Thymus (tissue), 11 donors: Measurements from ENCODE around the gene DNMT3A. TPM values are rescaled to one million over a fixed set of nuclear protein-coding genes. Genes with fewer than 3 reads are reported as not detected.
A peak's percentile ranks its signal among the peaks of the same experiment; 100 is the strongest.

Experiments used
- DNase-seq, 9 donors: peaks; one replicate each; pipeline ENCODE4 v3.0.0-alpha.2; 2013; ENCODE audit warnings: low spot score in 9 of 9, low read depth in 6 of 9, missing footprints in 1 of 9
- H3K27ac ChIP-seq, 2 donors: one replicate each; pipeline ENCODE4 v1.5.1; 2013; ENCODE audit warnings: control low read depth in 1 of 2, low read depth in 1 of 2, low read length in 1 of 2, mild to moderate bottlenecking in 1 of 2, moderate library complexity in 1 of 2
- H3K27me3 ChIP-seq, 2 donors: one replicate each; pipeline ENCODE4 v1.5.1; 2013; ENCODE audit warnings: low read length in 1 of 2; ENCODE audit not compliant: control insufficient read depth in 2 of 2, insufficient read depth in 1 of 2
- H3K36me3 ChIP-seq, 2 donors: one replicate each; pipeline ENCODE4 v1.5.1; 2013; ENCODE audit warnings: low read length in 1 of 2, mild to moderate bottlenecking in 1 of 2, moderate library complexity in 1 of 2; ENCODE audit not compliant: control insufficient read depth in 2 of 2, insufficient read depth in 2 of 2
- H3K4me1 ChIP-seq, 2 donors: one replicate each; pipeline ENCODE4 v1.5.1; 2013; ENCODE audit warnings: low read length in 2 of 2; ENCODE audit not compliant: control insufficient read depth in 2 of 2, insufficient read depth in 2 of 2
- H3K4me3 ChIP-seq, 2 donors: one replicate each; pipeline ENCODE4 v1.5.1; 2013; ENCODE audit warnings: low read length in 2 of 2, control low read depth in 1 of 2, mild to moderate bottlenecking in 1 of 2
- H3K9me3 ChIP-seq, 2 donors: one replicate each; pipeline ENCODE4 v1.5.1; 2013; ENCODE audit warnings: low read length in 1 of 2, mild to moderate bottlenecking in 1 of 2; ENCODE audit not compliant: control insufficient read depth in 2 of 2, insufficient read depth in 1 of 2
- WGBS: extraction: QIAGEN DNeasy Blood & Tissue Kit; methylation state at CpG from one replicate; pipeline ENCODE4 v1.1.7; 2013; 5-methylcytosine and 5-hydroxymethylcytosine counted together
- polyA plus RNA-seq: library from polyadenylated mRNA; stranded (reverse); fragments of 200-250 nt; gene quantifications from one replicate; pipeline ENCODE4 v1.2.3, GENCODE V29; 2013
- total RNA-seq: library from RNA; stranded (reverse); fragments of 120-200 nt; gene quantifications from one replicate; pipeline ENCODE4 v1.2.4, GENCODE V29; 2013
- donor health status: healthy.

The DNMT3A gene
- total and polyA plus RNA-seq, 2 donors, result 22.7 to 27.5 TPM

- DNase-seq, result no peak
- no peaks in the 10 kb centered on the region for H3K27me3 ChIP-seq
- peaks cover 0 to 13% of the 10 kb centered on the region in 2 donors for H3K4me1 ChIP-seq
- no peaks in the 10 kb centered on the region for H3K36me3 ChIP-seq
- no peaks in the 10 kb centered on the region for H3K9me3 ChIP-seq
- no peak overlapping the region for H3K27ac ChIP-seq
- H3K4me3 ChIP-seq, result no peak overlapping the region
- 97% methylated on average over 6 of the region's 6 CpGs for WGBS
Observed at GRCh38 chr2:25358249-25358815, 16.6 kb upstream of the DNMT3A start.

- Histone ChIP-seq H3K27ac (no peak overlapping the region), H3K4me1 (no peaks in the 10 kb centered on the region), H3K36me3 (no peaks in the 10 kb centered on the region), H3K27me3 (no peaks in the 10 kb centered on the region), H3K9me3 (no peaks in the 10 kb centered on the region), H3K4me3 (no peak overlapping the region)
- DNase-seq, result no peak
- WGBS, result 67% methylated on average over 4 of the region's 4 CpGs
Observed at GRCh38 chr2:25356088-25356487, 14.4 kb upstream of the DNMT3A start.

DNA sequence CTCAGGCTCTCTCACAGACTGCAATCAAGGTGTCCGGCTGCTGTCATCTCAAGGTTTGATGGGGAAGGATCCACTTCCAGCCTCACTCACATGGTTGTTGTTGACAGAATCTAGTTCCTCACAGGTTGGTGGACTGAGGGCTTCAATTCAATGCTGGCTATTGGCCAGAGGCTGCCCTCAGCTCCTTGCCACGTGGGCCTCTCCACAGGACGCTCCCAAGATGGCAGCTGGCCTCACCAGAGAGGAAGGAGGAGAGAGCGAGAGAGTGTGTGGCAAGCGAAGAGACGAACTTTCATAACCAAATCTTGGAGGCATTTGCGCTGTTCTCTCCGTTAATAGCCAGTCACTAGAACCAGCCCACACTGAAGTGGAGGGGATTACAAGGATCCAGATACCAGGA, 13.5 kb upstream of the DNMT3A start:
- H3K36me3 ChIP-seq, result no peaks in the 10 kb centered on the region
- no peak for DNase-seq
- no peak overlapping the region for H3K4me3 ChIP-seq
- 95% methylated on average over 8 of the region's 8 CpGs for WGBS
- H3K27ac ChIP-seq, result no peak overlapping the region
- H3K27me3 ChIP-seq, result no peaks in the 10 kb centered on the region
- no peaks in the 10 kb centered on the region for H3K4me1 ChIP-seq
- no peaks in the 10 kb centered on the region for H3K9me3 ChIP-seq

DNA sequence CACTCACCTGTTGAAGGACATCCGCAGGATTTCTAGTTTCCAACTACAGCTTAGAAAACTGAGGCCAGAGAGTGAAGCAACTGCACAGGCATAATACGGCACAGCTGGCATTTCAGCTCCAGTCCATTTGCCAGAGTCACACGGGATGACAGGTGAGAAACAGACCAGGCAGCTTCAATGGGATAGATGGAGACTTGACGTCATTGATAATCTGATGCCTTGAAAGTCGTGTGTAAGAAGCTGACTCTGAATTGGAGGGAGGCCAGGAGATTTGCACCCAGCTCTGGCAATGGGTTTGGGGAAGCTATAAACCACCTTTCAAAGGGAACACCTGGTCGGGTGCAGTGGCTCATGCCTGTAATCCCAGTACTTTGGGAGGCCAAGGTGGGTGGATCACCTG, 12.4 kb upstream of the DNMT3A start:
- 92% methylated on average over 6 of the region's 6 CpGs for WGBS
- Histone ChIP-seq H3K4me3 (no peak overlapping the region), H3K9me3 (no peaks in the 10 kb centered on the region), H3K36me3 (no peaks in the 10 kb centered on the region), H3K27ac (no peak overlapping the region), H3K27me3 (no peaks in the 10 kb centered on the region), H3K4me1 (no peaks in the 10 kb centered on the region)
- no peak for DNase-seq

GRCh38 chr2:25349397-25349796, 7.7 kb upstream of the DNMT3A start:
- peaks cover 0 to 8% of the 10 kb centered on the region in 2 donors for H3K4me1 ChIP-seq
- H3K9me3 ChIP-seq, result no peaks in the 10 kb centered on the region
- H3K4me3 ChIP-seq, result no peak overlapping the region
- 89% methylated on average over 7 of the region's 7 CpGs for WGBS
- H3K36me3 ChIP-seq, result no peaks in the 10 kb centered on the region
- no peaks in the 10 kb centered on the region for H3K27me3 ChIP-seq
- no peak for DNase-seq
- H3K27ac ChIP-seq, result no peak overlapping the region

GRCh38 chr2:25347846-25348245, 6.1 kb upstream of the DNMT3A start:
- peaks cover 0 to 7% of the 10 kb centered on the region in 2 donors for H3K27me3 ChIP-seq
- H3K4me3 ChIP-seq, result no peak overlapping the region
- peaks cover 0 to 9% of the 10 kb centered on the region in 2 donors for H3K4me1 ChIP-seq
- no peak for DNase-seq
- 94% methylated on average over 2 of the region's 2 CpGs for WGBS
- no peak overlapping the region for H3K27ac ChIP-seq
- H3K36me3 ChIP-seq, result no peaks in the 10 kb centered on the region
- H3K9me3 ChIP-seq, result no peaks in the 10 kb centered on the region

GRCh38 chr2:25347205-25347815, 5.6 kb upstream of the DNMT3A start:
- no peak overlapping the region for H3K4me3 ChIP-seq
- H3K27ac ChIP-seq, result no peak overlapping the region
- peaks cover 0 to 13% of the 10 kb centered on the region in 2 donors for H3K4me1 ChIP-seq
- 90% methylated on average over 7 of the region's 7 CpGs for WGBS
- H3K27me3 ChIP-seq, result peaks cover 0 to 11% of the 10 kb centered on the region in 2 donors
- DNase-seq, result peak in 2 of 9 donors; percentile 37 to 59
- H3K36me3 ChIP-seq, result no peaks in the 10 kb centered on the region
- no peaks in the 10 kb centered on the region for H3K9me3 ChIP-seq

DNA sequence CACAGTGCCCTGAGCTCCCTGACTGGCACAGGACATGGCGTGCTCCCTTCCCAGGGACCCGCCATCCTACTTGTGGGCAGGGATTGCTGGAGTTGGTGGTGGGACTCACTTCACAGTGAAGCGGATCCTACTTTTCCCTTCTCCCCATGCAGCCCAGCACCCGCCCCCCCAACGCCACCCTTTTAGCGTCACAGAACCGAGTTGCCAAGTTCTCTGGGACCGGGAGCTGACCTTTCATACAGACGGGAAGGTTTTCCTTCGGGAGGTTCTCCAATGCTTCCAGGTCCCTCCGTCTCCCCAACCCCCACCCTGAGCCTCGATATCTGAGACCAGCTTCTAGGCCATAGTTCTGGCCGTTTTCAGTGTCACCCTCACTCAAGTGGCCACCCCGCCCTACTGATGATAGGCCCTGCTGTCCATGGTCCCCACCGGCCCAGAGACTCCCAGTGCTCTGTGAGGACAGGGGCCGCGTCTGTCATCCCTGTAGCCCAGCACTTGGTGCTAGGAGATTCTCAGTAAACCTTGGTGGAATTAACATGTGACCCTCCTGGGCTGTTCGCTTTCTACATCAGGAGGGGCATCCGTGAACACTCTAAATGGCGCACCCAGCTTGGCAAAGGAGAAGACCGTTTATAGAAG, 1.6 kb upstream of the DNMT3A start:
- Histone ChIP-seq H3K4me1 (peaks cover 8 to 28% of the 10 kb centered on the region in 2 donors), H3K9me3 (no peaks in the 10 kb centered on the region), H3K36me3 (no peaks in the 10 kb centered on the region), H3K27ac (no peak overlapping the region), H3K4me3 (no peak overlapping the region), H3K27me3 (peaks cover 0 to 16% of the 10 kb centered on the region in 2 donors)
- DNase-seq, result no peak
- WGBS, result 96% methylated on average over 21 of the region's 21 CpGs

- peak overlapping the region; percentile 44 to 88 for H3K4me3 ChIP-seq
- H3K9me3 ChIP-seq, result no peaks in the 10 kb centered on the region
- peaks cover 0 to 16% of the 10 kb centered on the region in 2 donors for H3K27me3 ChIP-seq
- DNase-seq, result peak; percentile 39 to 87 (median 68)
- 21% methylated on average over 45 of the region's 45 CpGs for WGBS
- no peak overlapping the region for H3K27ac ChIP-seq
- no peaks in the 10 kb centered on the region for H3K36me3 ChIP-seq
- H3K4me1 ChIP-seq, result peaks cover 8 to 34% of the 10 kb centered on the region in 2 donors
Observed at GRCh38 chr2:25342372-25343186, 854 bp upstream of the DNMT3A start.
